Uterus (tissue), 4 donors: Measurements from ENCODE around the gene SAMM50. TPM values are rescaled to one million over a fixed set of nuclear protein-coding genes. Genes with fewer than 3 reads are reported as not detected.

Experiments
- DNase-seq, 2 donors: peaks; one replicate each; pipeline ENCODE4 v3.0.0-alpha.2; 2019 to 2020
- H3K27ac ChIP-seq, 2 donors: fragments of 200-600 bp; sonication (generic); 1 replicate in 1 of 2; 2 replicates in 1 of 2; pipeline ENCODE4 v1.5.1; 2016 to 2018
- H3K27me3 ChIP-seq, 2 donors: fragments of 200-600 bp; sonication (generic); one replicate each; pipeline ENCODE4 v1.5.1; 2018 to 2019; ENCODE audit warnings: control low read depth in 1 of 2
- H3K36me3 ChIP-seq, 2 donors: fragments of 200-600 bp; sonication (generic); one replicate each; pipeline ENCODE4 v1.5.1; 2019; ENCODE audit warnings: control low read depth in 1 of 2
- H3K4me1 ChIP-seq, 2 donors: fragments of 200-600 bp; sonication (generic); one replicate each; pipeline ENCODE4 v1.5.1; 2018 to 2019; ENCODE audit warnings: control low read depth in 1 of 2
- H3K4me3 ChIP-seq, 2 donors: fragments of 200-600 bp; sonication (generic); 1 replicate in 1 of 2; 2 replicates in 1 of 2; pipeline ENCODE4 v1.5.1; 2018 to 2019; ENCODE audit warnings: mild to moderate bottlenecking in 1 of 2
- H3K9me3 ChIP-seq, 2 donors: fragments of 200-600 bp; sonication (generic); one replicate each; pipeline ENCODE4 v1.5.1; 2019; ENCODE audit warnings: control low read depth in 1 of 2
- POLR2A ChIP-seq, 2 donors: fragments of 450-650 bp; IDR thresholded peaks; one replicate each; pipeline ENCODE4 v1.6.1; 2016; ENCODE audit warnings: antibody characterized with exemption in 2 of 2, mild to moderate bottlenecking in 1 of 2, moderate library complexity in 1 of 2
- intact Hi-C: fragments of 100-400 bp; cut with DNase I; formaldehyde crosslinking; loops from one replicate; pipeline ENCODE4 v1.15.1; 2023; ENCODE audit warnings: low total_unique reads
- total RNA-seq, 4 donors: library from RNA; depleted of rRNA in 3 of 4; stranded (reverse); fragments of >200 nt in 3 of 4; gene quantifications; one replicate each; pipeline versions ENCODE4 v1.1.0 to v1.2.4, GENCODE V29; 2014 to 2023
- TF ChIP-seq, protein P1 (sequence below), 4 experiments: fragments of 200-600 bp in 2 of 4; fragments of 450-650 bp in 2 of 4; sonication (generic) in 2 of 4; IDR thresholded peaks; one replicate each; pipeline ENCODE4 v1.5.1; 2016 to 2019; ENCODE audit warnings: antibody characterized with exemption in 4 of 4, mild to moderate bottlenecking in 2 of 4, moderate library complexity in 1 of 4
- donor health status: DM: yes; HTN: yes; CAD: no.

Gene SAMM50
- total RNA-seq, 4 donors from 2014 or later: 16.2 to 58.2 (median 24.8) TPM

DNA sequence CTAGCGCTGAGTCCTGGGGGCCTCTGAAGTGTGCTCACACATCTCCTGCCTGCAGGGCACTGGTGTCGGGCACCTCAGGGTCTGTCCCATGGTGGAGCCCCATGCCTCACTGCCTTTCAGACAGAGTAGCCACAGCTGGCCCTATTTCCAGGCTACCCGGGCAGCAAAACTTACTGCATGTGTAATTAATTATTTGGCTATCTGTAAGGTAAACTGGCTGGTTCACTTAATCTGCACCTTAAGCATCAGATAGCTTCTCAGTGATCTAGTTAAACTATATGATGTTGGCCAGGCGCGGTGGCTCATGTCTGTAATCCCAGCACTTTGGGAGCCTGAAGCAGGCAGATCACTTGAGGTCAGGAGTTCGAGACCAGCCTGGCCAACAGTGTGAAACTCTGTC lies 26.3 kb upstream of the SAMM50 start:
- Histone ChIP-seq H3K27me3 (no peaks in the 10 kb centered on the region), H3K36me3 (no peaks in the 10 kb centered on the region), H3K4me3 (no peak overlapping the region), H3K4me1 (no peaks in the 10 kb centered on the region), H3K27ac (no peak overlapping the region), H3K9me3 (no peaks in the 10 kb centered on the region)
- intact Hi-C loops: no loop called here
- no peak for DNase-seq
- TF ChIP-seq, protein P1, sequence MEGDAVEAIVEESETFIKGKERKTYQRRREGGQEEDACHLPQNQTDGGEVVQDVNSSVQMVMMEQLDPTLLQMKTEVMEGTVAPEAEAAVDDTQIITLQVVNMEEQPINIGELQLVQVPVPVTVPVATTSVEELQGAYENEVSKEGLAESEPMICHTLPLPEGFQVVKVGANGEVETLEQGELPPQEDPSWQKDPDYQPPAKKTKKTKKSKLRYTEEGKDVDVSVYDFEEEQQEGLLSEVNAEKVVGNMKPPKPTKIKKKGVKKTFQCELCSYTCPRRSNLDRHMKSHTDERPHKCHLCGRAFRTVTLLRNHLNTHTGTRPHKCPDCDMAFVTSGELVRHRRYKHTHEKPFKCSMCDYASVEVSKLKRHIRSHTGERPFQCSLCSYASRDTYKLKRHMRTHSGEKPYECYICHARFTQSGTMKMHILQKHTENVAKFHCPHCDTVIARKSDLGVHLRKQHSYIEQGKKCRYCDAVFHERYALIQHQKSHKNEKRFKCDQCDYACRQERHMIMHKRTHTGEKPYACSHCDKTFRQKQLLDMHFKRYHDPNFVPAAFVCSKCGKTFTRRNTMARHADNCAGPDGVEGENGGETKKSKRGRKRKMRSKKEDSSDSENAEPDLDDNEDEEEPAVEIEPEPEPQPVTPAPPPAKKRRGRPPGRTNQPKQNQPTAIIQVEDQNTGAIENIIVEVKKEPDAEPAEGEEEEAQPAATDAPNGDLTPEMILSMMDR (IDR thresholded peaks at IDR 0.05): no peak
- TF ChIP-seq POLR2A (IDR thresholded peaks at IDR 0.05): no peak

DNA sequence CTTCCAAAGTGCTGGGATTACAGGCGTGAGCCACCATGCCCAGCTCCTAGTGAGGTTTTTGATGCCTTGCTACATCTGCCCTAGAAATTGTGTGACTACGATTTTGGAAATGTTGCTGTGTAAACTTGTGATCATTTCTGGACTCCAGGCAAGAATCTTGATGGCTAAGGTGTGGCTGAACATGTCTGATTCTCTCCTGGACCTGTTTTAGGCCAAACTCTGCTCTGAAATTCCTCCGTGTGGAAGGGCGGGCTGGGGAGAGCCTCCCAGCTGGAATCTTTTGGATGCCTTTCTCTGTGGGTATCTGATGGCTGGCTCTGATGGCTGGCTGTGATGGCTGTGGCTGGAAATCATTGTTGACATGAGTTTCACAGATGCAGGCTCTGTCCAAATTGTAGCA lies 23.5 kb upstream of the SAMM50 start:
- TF ChIP-seq POLR2A (IDR thresholded peaks at IDR 0.05): no peak
- TF ChIP-seq, protein P1 (IDR thresholded peaks at IDR 0.05): no peak
- H3K36me3 ChIP-seq: no peaks in the 10 kb centered on the region
- H3K9me3 ChIP-seq: no peaks in the 10 kb centered on the region
- H3K4me3 ChIP-seq: no peak overlapping the region
- H3K4me1 ChIP-seq: no peaks in the 10 kb centered on the region
- H3K27me3 ChIP-seq: no peaks in the 10 kb centered on the region
- no peak for DNase-seq
- H3K27ac ChIP-seq: no peak overlapping the region
- intact Hi-C loops: no loop called here

DNA sequence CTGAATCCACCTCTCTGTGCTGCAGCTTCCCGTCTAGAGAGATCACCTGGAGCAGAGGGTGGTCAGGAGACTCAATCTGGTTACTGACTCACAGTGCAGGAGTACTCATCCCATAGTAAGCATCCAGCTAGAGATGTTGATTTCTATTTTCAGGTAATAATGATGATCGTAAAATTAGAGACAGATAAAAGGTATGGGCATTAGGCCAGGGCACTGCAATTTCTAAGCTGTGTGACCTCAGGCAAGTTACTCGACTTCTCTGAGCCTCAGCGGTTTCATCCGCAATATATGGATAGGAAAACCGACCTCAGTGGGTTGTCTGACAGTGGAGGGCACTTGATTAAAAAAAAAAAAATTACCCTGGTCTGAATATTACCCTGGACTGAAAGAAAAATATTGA lies 13.8 kb upstream of the SAMM50 start:
- no peak for TF ChIP-seq POLR2A (IDR thresholded peaks at IDR 0.05)
- TF ChIP-seq, protein P1 (IDR thresholded peaks at IDR 0.05): no peak
- no peaks in the 10 kb centered on the region for H3K36me3 ChIP-seq
- H3K9me3 ChIP-seq: no peaks in the 10 kb centered on the region
- intact Hi-C loops: no loop called here
- H3K27ac ChIP-seq: no peak overlapping the region
- DNase-seq: no peak
- no peaks in the 10 kb centered on the region for H3K4me1 ChIP-seq
- no peaks in the 10 kb centered on the region for H3K27me3 ChIP-seq
- H3K4me3 ChIP-seq: no peak overlapping the region

DNA sequence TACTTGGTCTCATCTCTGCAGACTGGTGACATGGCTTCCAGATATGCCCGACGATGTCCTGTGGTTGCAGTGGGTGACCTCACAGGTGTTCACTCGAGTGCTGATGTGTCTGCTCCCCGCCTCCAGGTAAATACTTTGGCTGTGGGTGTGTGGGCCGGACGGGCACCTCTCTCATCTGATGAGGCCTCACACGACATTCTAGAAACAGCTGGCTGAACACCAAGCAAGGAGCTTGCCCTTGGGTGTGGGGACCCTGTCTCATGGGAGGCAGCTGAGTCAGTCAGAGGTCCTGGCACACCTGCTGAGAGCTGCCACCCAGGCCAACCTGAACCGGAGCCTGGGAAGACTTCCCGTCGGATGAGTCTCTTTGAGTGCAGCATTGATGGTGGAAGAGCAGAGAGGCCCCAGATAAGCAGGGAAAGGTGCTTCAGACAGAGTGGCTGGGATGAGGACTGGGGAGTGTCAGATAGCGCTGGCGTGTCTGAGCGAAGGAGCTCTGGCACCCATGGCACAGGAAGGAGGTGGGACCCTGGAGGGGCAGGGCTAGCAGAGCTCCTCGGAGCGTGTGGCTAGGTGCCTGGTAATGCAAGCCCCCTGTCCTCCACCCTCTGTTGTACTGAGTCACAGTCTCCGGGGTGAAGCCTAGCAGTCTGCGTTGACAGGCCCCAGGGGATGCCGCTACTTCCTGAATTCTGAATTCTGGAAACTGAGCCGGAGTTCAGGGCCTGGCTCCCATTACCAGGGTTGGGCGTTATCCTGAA lies 10.4 kb upstream of the SAMM50 start:
- intact Hi-C loops: no loop called here
- no peak for DNase-seq
- Histone ChIP-seq H3K9me3 (no peaks in the 10 kb centered on the region), H3K27me3 (no peaks in the 10 kb centered on the region), H3K27ac (no peak overlapping the region), H3K4me3 (no peak overlapping the region), H3K4me1 (no peaks in the 10 kb centered on the region), H3K36me3 (no peaks in the 10 kb centered on the region)
- TF ChIP-seq, protein P1 (IDR thresholded peaks at IDR 0.05): no peak
- TF ChIP-seq POLR2A (IDR thresholded peaks at IDR 0.05): no peak

DNA sequence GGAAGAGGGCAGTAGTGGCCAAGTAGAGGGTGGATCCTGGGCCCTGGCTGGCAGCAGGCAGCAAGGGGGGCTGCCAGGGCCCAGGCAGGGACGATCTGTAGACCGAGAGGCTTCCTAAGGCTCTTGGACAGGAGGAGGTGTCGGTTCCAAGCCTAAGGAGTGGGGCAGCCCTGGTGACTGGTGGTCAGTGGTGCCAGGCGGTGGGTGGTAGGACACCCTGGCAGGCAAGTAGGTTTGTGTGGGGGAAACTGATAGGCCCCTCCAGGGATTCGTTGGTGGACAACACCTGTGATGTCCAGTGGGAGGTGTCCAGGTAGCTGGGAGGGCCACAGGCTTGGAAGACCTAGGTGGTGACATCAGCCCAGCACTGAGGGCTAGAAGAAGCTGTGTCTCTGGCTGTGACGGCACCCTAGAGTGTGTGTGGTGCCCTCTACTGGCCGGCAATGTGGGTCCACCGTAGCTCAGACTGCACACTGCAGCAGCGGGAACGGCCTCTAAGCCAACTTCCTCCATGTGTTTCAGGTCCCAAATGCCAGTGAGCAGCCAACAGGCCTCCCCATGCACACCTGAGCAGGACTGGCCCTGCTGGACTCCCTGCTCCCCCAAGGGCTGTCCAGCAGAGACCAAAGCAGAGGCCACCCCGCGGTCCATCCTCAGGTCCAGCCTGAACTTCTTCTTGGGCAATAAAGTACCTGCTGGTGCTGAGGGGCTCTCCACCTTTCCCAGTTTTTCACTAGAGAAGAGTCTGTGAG lies 9.4 kb upstream of the SAMM50 start:
- TF ChIP-seq, protein P1 (IDR thresholded peaks at IDR 0.05): peak; percentile 12 to 42 (median 24)
- no peak for TF ChIP-seq POLR2A (IDR thresholded peaks at IDR 0.05)
- DNase-seq: peak in 1 of 2 donors; percentile 25
- intact Hi-C loops: no loop called here
- Histone ChIP-seq H3K27me3 (no peaks in the 10 kb centered on the region), H3K4me3 (no peak overlapping the region), H3K4me1 (no peaks in the 10 kb centered on the region), H3K9me3 (no peaks in the 10 kb centered on the region), H3K36me3 (no peaks in the 10 kb centered on the region), H3K27ac (no peak overlapping the region)
